Effector CD8-positive, alpha-beta T cell (primary cell): ENCODE results near the gene NOXA1.
"Not testable (repeated sequence)": the region's sequence is repeated elsewhere in the genome, so short reads cannot be mapped to it uniquely, and the experiment has no call there.

Source experiments
- DNase-seq: peaks from one replicate; lab custom pipeline; 2025; lab: John Stamatoyannopoulos, UW

The NOXA1 gene

GRCh38 chr9:137405677-137406081 is 17.5 kb upstream of the NOXA1 start:
- no peak for DNase-seq

- DNase-seq: no peak
Measured at GRCh38 chr9:137406085-137406760, 17.0 kb upstream of the NOXA1 start.

- DNase-seq: peak; percentile 30
Measured at GRCh38 chr9:137406876-137407589, 16.2 kb upstream of the NOXA1 start.

DNA sequence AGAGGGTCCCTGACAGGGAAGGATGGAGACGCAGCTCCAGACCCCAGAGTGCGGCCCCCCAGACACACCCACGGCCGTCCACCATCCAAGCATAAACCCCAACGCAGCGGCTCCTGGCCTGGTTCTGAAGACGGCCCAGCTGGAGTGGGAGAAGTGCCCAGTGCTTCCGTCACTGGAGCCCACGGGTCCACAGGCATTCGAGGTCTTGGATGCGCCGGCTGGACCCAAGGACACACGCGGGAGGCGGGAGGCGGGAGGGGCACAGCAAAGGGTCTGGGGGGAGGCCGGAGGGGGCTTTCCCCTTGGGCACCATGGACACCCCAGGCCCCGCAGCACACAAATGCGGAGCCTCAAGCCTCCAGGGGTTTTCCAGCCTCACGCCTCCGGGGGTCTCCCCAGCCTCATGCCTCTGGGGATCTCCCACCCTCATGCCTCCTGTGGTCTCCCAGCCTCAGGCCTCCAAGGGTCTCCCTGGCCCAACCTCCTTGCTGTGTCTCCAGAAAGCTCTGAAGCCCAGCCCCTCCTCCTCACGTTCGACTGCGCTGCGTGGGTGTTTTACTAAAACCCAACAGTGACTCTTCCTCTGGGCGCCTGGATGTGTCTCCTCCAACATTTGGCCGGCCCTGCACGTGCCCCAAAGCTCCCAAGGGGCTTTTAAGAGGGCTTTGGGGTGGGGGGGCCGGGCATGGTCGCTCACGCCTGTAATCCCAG is 15.4 kb upstream of the NOXA1 start:
- no peak for DNase-seq

DNA sequence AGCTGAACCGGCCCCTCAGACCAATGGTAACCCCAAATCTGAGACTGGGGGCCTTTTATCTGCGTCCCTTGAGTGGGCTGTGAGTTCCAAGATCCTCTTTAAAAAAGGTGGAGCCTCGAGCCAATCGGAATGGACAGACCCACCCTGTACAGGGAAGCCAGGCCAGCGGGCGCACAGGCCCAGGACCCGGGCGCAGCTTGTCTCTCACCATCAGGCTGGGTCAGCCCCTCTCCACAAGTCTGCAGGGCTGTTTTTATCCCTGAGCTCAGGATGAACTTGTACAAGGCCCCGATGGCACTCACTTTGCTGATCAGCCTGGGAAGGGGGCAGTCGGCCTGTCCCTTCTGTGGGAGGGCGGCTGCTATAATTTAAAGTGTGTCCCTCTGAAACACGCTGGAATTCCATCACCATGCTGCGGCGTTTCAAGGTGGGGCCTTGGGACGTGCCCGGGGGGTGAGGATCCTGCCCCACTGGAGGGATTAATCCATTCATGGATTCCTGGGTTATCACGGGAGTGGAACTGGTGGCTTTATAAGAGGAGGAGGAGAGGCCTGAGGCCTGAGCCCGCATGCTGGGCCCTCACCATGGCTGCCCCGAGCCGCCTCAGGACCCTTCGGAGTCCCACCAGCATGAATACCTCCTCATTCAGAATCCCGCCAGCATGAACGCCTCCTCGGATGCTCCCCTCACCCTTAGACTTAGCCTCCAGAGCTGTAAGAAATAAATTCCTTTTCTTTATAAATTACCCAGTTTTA is 14.4 kb upstream of the NOXA1 start:
- DNase-seq: no peak

- no peak for DNase-seq
Measured at GRCh38 chr9:137409515-137409914, 13.7 kb upstream of the NOXA1 start.

DNA sequence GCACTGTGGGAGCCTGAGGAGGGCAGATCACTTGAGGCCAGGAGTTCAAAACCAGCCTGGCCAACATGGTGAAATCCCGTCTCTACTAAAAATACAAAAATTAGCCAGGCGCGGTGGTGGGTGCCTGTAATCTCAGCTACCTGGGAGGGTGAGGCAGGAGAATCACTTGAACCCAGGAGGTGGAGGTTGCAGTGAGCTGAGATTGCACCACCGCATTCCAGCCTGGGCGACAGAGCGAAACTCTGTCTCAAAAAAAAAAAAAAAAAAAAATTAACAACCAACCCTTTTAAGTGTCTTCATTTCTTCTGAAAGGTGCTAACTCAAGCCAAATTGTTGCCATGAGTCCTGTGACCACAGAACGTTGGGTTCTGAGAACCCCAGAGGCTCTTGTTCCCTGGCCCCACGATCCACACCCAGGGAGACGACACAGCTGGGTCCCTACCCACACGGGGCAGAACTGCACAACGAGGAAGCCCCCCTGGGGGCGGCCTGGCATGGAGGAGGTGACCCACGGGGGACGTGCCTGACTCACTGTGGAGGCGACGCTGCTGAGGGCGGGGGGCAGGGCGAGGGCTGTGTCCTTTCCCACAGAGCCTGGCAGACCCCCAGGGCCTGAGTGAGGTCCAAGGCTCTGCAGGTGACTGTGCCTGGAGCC is 12.8 kb upstream of the NOXA1 start:
- DNase-seq: not testable (repeated sequence)

DNA sequence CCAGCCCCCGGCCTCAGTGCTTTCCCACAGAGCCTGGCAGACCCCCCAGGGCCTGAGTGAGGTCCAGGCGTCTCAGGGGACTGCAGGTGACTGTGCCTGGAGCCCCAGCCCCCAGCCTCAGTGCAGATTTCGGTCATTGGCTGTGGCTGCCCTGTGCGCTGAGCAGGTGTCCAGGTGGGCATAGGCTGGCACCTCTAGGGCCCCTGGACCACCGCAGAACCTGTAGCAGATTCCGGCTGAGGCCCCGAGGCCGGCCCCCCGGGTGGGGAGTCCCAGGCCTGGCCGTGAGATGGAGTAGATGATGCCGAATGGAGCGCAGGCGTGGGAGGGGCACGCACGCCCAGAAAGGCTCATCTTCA is 12.3 kb upstream of the NOXA1 start:
- no peak for DNase-seq

GRCh38 chr9:137411260-137411644 is 11.9 kb upstream of the NOXA1 start:
- no peak for DNase-seq

DNA sequence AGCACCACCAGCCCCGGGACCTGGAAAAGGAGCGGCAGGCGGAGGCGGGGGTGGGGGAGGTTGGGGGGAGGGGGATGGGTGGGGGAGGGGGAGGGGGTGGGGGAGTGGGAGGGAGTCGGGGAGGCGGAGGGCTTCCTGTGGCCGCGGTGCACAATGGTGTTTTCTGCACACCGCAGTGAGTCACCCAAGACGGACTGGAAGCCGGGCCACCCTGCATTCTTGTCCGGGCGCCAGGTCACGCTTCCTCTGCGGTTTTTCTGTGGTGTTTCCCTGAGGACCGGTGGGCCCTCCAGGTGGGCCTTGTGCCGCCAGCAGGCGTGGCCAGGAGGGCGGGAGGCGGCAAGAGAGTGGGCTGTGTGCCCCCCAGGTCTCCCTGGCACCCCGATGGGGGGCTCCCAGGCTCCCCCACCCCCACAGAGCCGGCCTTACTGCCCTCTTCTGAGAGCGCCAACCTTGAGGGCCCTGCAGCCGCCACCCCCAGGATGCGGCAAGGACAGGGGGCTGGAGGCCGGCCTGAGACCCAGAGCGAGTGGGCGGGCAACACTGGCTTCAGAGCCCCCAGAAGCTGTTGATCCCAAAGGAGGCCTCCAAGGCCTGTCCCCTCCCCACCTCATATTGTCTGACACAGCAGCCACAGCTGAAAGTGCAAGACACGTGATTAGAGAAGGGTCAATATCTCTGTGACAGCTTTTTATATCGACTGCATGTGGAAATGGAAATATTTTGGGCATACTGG is 11.4 kb upstream of the NOXA1 start:
- no peak for DNase-seq

GRCh38 chr9:137412431-137412830 is 10.8 kb upstream of the NOXA1 start:
- DNase-seq: no peak

GRCh38 chr9:137415451-137415850 is 7.7 kb upstream of the NOXA1 start:
- no peak for DNase-seq

DNA sequence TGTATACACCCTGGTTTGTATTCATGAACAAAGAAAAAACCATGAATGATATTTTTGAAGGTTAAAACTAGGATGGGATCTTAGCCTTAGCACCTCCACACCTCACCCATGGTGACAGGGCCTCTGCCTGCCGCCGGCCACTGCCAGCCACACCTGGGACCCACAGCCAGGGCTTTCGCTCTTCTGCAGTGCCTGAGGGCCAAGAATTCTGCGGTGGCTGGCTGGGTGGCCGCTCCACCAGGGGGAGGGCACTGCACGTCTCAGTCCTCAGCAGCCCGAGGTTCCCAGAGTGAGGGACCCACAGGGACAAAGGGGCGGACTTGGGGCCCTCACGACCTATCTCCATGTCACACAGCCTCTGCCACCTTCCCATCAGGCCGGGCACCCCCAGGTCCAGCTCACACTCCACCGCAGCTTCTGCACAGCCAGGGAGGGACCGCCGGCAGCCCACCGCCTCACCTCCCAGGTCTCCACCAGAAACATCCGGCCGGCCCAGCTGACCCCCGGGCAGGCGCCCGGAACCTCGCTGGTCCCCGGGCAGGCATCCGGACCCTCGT is 7.1 kb upstream of the NOXA1 start:
- DNase-seq: no peak

DNA sequence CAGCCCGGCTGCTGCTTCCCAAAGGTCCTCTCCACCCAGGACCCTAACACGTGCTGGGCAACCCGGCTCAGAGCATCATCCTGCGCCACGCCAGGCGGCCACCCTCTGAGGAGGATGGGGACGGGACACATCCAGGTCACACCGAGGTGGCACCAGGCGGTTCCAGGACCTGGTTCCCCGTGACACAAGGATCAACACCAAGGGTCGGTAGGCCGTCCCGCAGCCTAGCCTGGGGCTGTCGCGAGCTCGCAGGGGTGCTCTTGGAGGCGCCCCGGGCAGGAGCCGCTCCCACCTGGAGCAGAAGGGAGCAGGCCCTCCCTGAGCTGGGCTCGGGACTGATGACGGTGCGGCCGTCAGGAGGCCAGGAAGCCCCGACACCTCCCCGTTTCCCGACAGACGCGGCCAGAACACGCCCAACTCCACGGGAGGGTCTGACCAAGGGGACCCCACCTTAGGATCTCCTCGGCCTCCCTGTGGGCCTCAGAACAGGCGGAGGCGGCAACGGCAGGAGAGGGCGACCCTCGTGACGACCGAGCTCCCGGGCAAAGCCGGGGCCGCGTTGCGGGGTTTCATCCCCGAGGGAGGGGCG is 6.5 kb upstream of the NOXA1 start:
- no peak for DNase-seq

DNA sequence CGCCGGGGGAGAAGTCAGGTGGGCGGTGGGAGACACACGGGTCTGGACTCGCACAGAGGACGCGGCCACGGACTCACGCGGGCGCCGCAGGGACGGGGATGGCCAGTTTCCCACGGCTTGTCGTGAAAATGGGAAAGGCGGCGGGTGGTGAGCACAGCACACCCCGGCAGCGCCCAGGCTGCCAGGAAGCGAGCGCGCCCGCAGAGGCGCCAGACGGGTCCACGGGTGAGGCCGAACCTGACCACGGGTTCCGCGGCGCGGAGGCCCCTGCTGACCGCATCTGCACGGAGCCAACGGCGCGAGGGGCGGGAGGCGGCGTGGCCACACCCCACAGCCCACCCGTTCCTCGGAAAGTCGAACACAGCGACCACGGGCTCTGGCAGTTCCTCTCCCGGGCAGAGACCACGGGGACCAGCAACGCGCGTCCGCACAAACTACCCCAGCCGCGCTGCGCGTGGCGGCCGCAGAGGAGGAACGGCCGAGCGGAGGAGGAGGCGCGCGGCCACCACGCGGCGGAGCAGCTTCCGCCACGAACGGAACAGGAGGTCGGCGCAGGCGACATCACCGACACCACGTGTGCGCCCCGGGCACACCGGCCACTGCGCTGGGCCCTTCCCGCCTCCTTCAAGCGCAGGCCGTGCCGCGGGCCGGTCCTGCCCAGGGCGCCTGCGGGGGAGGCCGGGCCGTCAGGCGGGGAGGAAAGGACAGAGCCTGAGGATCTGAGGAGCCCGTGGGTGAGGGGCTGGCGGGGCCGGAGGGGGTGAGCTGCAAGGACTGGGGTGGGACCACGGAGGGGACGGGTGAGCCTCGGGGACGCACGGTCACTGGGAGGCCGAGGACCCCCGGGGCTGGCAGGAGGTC is 5.8 kb upstream of the NOXA1 start:
- DNase-seq: no peak

GRCh38 chr9:137421838-137422603 is 1.2 kb upstream of the NOXA1 start:
- DNase-seq: no peak

- DNase-seq: no peak
Measured at GRCh38 chr9:137423514-137424291, 510 bp downstream of the NOXA1 start.
